Right lobe of liver (tissue), 4 donors: ENCODE results near the gene MBLAC1.

Source experiments
- CTCF ChIP-seq, 4 donors: fragments of 200-600 bp in 3 of 4; fragments of 450-650 bp in 1 of 4; IDR thresholded peaks; one replicate each; pipeline versions ENCODE4 v1.5.1 to v1.8.0; 2016 to 2022; ENCODE audit warnings: antibody characterized with exemption in 4 of 4, mild to moderate bottlenecking in 2 of 4
- POLR2A ChIP-seq: fragments of 450-650 bp; IDR thresholded peaks from one replicate; pipeline ENCODE4 v1.6.1; 2017; ENCODE audit warnings: antibody characterized with exemption, mild to moderate bottlenecking
- donor health status: DM: no; HTN: no; CAD: no.
- donor health status: DM: no; HTN: no; CAD: no.
- donor health status: DM: no; HTN: yes; CAD: no.

- TF ChIP-seq CTCF (IDR thresholded peaks at IDR 0.05) = no peak
- no peak for TF ChIP-seq POLR2A
These were observed 36.0 kb upstream of the MBLAC1 start for GRCh38 chr7:100090527-100091410.
